Right lobe of liver (tissue), 4 donors: ENCODE measurements around the gene SKAP2.

ENCODE experiments used
- POLR2A ChIP-seq: fragments of 450-650 bp; IDR thresholded peaks from one replicate; pipeline ENCODE4 v1.6.1; 2017; ENCODE audit warnings: antibody characterized with exemption, mild to moderate bottlenecking
- TF ChIP-seq, protein P1 (sequence below), 4 donors: fragments of 200-600 bp in 3 of 4; fragments of 450-650 bp in 1 of 4; IDR thresholded peaks; one replicate each; pipeline versions ENCODE4 v1.5.1 to v1.8.0; 2016 to 2022; ENCODE audit warnings: antibody characterized with exemption in 4 of 4, mild to moderate bottlenecking in 2 of 4
- donor health status: DM: no; HTN: no; CAD: no.
- donor health status: DM: no; HTN: no; CAD: no.
- donor health status: DM: no; HTN: yes; CAD: no.

DNA sequence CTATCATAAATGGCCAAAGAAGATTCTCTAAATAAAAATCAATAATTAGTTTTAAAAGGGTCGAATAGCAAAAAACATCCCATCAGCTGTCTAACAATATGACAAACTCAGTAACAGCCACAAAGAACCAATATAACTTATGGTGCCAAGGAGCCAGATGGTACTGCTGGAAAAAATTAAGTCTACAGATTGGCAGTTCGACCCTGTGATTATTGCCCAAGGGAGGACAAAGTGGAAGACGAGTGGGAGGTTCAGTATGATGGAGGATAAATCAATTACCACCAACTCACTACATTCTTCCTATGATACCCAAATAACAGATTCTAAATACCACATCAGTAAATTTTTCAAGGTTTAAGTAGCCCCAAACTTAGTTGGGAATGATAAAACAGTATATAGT, 49.0 kb downstream of the SKAP2 start:
- TF ChIP-seq, protein P1, sequence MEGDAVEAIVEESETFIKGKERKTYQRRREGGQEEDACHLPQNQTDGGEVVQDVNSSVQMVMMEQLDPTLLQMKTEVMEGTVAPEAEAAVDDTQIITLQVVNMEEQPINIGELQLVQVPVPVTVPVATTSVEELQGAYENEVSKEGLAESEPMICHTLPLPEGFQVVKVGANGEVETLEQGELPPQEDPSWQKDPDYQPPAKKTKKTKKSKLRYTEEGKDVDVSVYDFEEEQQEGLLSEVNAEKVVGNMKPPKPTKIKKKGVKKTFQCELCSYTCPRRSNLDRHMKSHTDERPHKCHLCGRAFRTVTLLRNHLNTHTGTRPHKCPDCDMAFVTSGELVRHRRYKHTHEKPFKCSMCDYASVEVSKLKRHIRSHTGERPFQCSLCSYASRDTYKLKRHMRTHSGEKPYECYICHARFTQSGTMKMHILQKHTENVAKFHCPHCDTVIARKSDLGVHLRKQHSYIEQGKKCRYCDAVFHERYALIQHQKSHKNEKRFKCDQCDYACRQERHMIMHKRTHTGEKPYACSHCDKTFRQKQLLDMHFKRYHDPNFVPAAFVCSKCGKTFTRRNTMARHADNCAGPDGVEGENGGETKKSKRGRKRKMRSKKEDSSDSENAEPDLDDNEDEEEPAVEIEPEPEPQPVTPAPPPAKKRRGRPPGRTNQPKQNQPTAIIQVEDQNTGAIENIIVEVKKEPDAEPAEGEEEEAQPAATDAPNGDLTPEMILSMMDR (IDR thresholded peaks at IDR 0.05), result no peak
- no peak for TF ChIP-seq POLR2A
